T-cell (primary cell): Measurements from ENCODE around the gene PRKCB. TPM values are rescaled to one million over a fixed set of nuclear protein-coding genes. Genes with fewer than 3 reads are reported as not detected.

ENCODE experiments used
- ATAC-seq, 4 experiments: fragments of 200-7000 bp in 3 of 4; fragments of 150-1000 bp in 1 of 4; cut with Tn5 transposase; replicated peaks in 1 of 4; 1 replicate in 3 of 4; 2 replicates in 1 of 4; pipeline ENCODE4 v1.10.0; 2021; ENCODE audit warnings: moderate library complexity in 3 of 4, mild to moderate bottlenecking in 2 of 4, moderate number of reproducible peaks in 1 of 4
- CTCF ChIA-PET, 2 donors: fragments of 300-600 bp; sonication (Branson Sonifier 250); formaldehyde crosslinking; loops; one replicate each; lab custom pipeline; 2022; ENCODE audit warnings: antibody characterized with exemption in 2 of 2; lab: Charles Lee
- POLR2A ChIA-PET, 2 donors: fragments of 300-600 bp; sonication (Branson Sonifier 250); formaldehyde crosslinking; loops; one replicate each; lab custom pipeline; 2022; ENCODE audit warnings: antibody characterized with exemption in 2 of 2; lab: Charles Lee
- DNase-seq, 35 experiments: peaks; one replicate each; pipeline versions ENCODE4 v3.0.0 to v3.0.0-alpha.2; 2013 to 2023
- H3K27ac ChIP-seq: one replicate; pipeline ENCODE4 v1.5.1; 2013; ENCODE audit warnings: low read length
- H3K27me3 ChIP-seq, 2 experiments: replicated peaks in 1 of 2; 1 replicate in 1 of 2; 2 replicates in 1 of 2; pipeline versions ENCODE4 v1.6.1 to v1.7.0; 2013; ENCODE audit warnings: low read length in 1 of 2, mixed read lengths in 1 of 2; ENCODE audit not compliant: control insufficient read depth in 2 of 2, insufficient read depth in 2 of 2; ENCODE audit errors: extremely low read depth in 1 of 2
- H3K36me3 ChIP-seq, 2 donors: 1 replicate in 1 of 2; 2 replicates in 1 of 2; pipeline versions ENCODE4 v1.6.1 to v1.7.0; 2013; ENCODE audit warnings: low read length in 1 of 2; ENCODE audit not compliant: control insufficient read depth in 2 of 2, insufficient read depth in 1 of 2; ENCODE audit errors: extremely low read depth in 1 of 2
- H3K4me1 ChIP-seq, 2 experiments: 1 replicate in 1 of 2; 2 replicates in 1 of 2; pipeline versions ENCODE4 v1.6.1 to v1.7.0; 2013; ENCODE audit warnings: low read length in 2 of 2, mixed read lengths in 1 of 2; ENCODE audit not compliant: insufficient read depth in 2 of 2, control insufficient read depth in 1 of 2; ENCODE audit errors: extremely low read depth in 1 of 2
- H3K4me3 ChIP-seq, 2 donors: 1 replicate in 1 of 2; 2 replicates in 1 of 2; pipeline versions ENCODE4 v1.5.1 to v1.7.0; 2013; ENCODE audit warnings: mild to moderate bottlenecking in 2 of 2, low read length in 1 of 2, moderate library complexity in 1 of 2; ENCODE audit not compliant: control insufficient read depth in 1 of 2; ENCODE audit errors: extremely low read depth in 1 of 2
- H3K9me3 ChIP-seq: 2 replicates; pipeline ENCODE4 v1.7.0; 2013
- H3K27ac Mint-ChIP-seq, 2 donors: one replicate each; pipeline ENCODE4 v1.8.0; 2020 to 2021; ENCODE audit warnings: mild to moderate bottlenecking in 2 of 2, mixed read lengths in 2 of 2
- H3K27me3 Mint-ChIP-seq, 2 donors: one replicate each; pipeline ENCODE4 v1.8.0; 2021 to 2022; ENCODE audit warnings: mixed read lengths in 2 of 2
- H3K36me3 Mint-ChIP-seq: one replicate; pipeline ENCODE4 v1.8.0; 2021; ENCODE audit warnings: mixed read lengths
- H3K4me1 Mint-ChIP-seq, 3 donors: one replicate each; pipeline ENCODE4 v1.8.0; 2020 to 2022; ENCODE audit warnings: mixed read lengths in 3 of 3, mild to moderate bottlenecking in 1 of 3
- H3K4me3 Mint-ChIP-seq, 3 donors: one replicate each; pipeline ENCODE4 v1.8.0; 2020 to 2022; ENCODE audit warnings: mild to moderate bottlenecking in 3 of 3, mixed read lengths in 3 of 3, moderate library complexity in 3 of 3
- H3K9me3 Mint-ChIP-seq, 3 donors: one replicate each; pipeline ENCODE4 v1.8.0; 2020 to 2022; ENCODE audit warnings: mixed read lengths in 3 of 3
- WGBS: methylation state at CpG from one replicate; pipeline ENCODE4 v1.1.5; 2013; ENCODE audit warnings: missing lambda C conversion rate; ENCODE audit not compliant: insufficient coverage; 5-methylcytosine and 5-hydroxymethylcytosine counted together
- total RNA-seq, 35 experiments: library from RNA in 6 of 35; stranded (reverse) in 6 of 35; fragments of 120-200 nt in 1 of 35; gene quantifications; one replicate each; pipeline versions ENCODE4 v1.2.1 to v1.2.4 and lab custom pipeline; 2013 to 2026

PRKCB gene
- total RNA-seq, 5 donors from 2014 or later (not counting 1 experiment from before 2014, with no cell fraction given) = 84.7 to 114 (median 105) TPM

DNA sequence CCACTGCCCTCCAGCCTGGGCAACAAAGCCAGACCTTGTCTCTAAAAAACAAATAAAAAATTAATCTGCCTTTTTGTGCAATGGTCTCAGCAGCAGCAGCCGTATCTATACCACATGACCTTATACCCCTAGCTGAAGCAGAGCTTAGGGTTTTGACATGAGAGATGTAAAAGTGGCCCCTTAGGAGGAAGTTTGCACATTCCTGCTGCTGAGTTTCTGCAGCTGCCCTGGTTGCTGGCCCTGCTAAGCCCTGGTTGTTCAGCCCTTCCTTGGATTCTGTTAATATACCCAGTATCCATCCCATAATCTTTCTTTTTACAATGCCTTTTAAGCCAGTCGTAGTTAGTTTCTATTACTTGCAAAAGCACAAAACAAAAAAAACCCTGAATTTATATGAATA is 33.0 kb upstream of the PRKCB start:
- ATAC-seq = no peak
- Mint-ChIP-seq H3K36me3 (no peaks in the 10 kb centered on the region), H3K9me3 (no peaks in the 10 kb centered on the region), H3K4me3 (no peak overlapping the region), H3K4me1 (peaks cover 10 to 16% (median 16%) of the 10 kb centered on the region in 3 donors), H3K27me3 (no peaks in the 10 kb centered on the region), H3K27ac (no peak overlapping the region)
- no peak overlapping the region for H3K27ac ChIP-seq
- H3K9me3 ChIP-seq = no peaks in the 10 kb centered on the region
- ChIA-PET POLR2A (no interaction called here), CTCF (interaction anchor here (0.5 to 7.8 kb wide), 25 partner anchors 9 to 798 kb away, joined by 3 to 146 read pairs (median 4); partner anchors contain the start of gene PRKCB (in 1 of the 2))
- no peak overlapping the region for H3K4me3 ChIP-seq
- no CpG with 5 or more reads among the region's 2 CpGs for WGBS
- no peaks in the 10 kb centered on the region for H3K36me3 ChIP-seq
- peaks cover 0 to 7% of the 10 kb centered on the region in 2 experiments for H3K4me1 ChIP-seq
- no peak for DNase-seq
- H3K27me3 ChIP-seq = no peaks in the 10 kb centered on the region

- Histone ChIP-seq H3K27me3 (no peaks in the 10 kb centered on the region), H3K36me3 (no peaks in the 10 kb centered on the region), H3K9me3 (no peaks in the 10 kb centered on the region), H3K27ac (no peak overlapping the region), H3K4me1 (peaks cover 0 to 7% of the 10 kb centered on the region in 2 experiments), H3K4me3 (no peak overlapping the region)
- WGBS = 17% methylated on average over 4 of the region's 9 CpGs
- Mint-ChIP-seq H3K27me3 (no peaks in the 10 kb centered on the region), H3K36me3 (no peaks in the 10 kb centered on the region), H3K4me3 (peak overlapping the region in 1 of 3 donors; percentile 57), H3K27ac (peak overlapping the region in 1 of 2 donors; percentile 7), H3K4me1 (peaks cover 10 to 16% (median 16%) of the 10 kb centered on the region in 3 donors), H3K9me3 (no peaks in the 10 kb centered on the region)
- ATAC-seq = peak; percentile 94 to 99 (median 96)
- CTCF ChIA-PET = interaction anchor here (0.5 to 7.8 kb wide), 21 partner anchors 9 to 712 kb away, joined by 3 to 146 read pairs (median 5); partner anchors contain the start of gene PRKCB (in 1 of the 2)
- DNase-seq = peak; percentile 47 to 79 (median 68)
- POLR2A ChIA-PET = interaction anchor here in 1 of 2 donors (0.7 kb wide), 1 partner anchor 157 kb away, joined by 3 read pairs; no protein-coding TSS in a partner anchor
These were observed 32.1 kb upstream of the PRKCB start for GRCh38 chr16:23803591-23804123.

DNA sequence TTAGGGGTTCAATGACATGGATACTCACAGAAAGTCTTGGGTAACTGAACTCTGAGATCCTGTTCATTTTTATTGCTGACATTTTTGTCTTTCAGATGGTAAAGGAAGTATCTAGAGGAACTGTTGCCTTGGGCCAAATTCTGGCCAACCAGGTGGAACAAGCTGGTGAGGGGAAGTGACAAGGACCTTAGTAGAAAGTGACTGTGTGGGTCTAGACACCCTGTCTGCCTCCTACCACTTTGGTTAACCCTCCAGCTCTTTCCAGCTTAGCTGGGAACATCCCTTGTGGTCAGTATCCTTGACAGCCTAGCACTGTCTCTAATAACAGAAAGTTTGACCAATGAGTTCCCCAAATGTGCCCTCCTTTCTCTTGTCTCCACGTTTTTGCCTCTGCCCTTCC is 28.8 kb upstream of the PRKCB start:
- Mint-ChIP-seq H3K27me3 (peaks cover 0 to 5% of the 10 kb centered on the region in 2 donors), H3K4me1 (peaks cover 10 to 16% (median 12%) of the 10 kb centered on the region in 3 donors), H3K36me3 (no peaks in the 10 kb centered on the region), H3K4me3 (no peak overlapping the region), H3K9me3 (no peaks in the 10 kb centered on the region), H3K27ac (no peak overlapping the region)
- H3K9me3 ChIP-seq = no peaks in the 10 kb centered on the region
- ChIA-PET CTCF (interaction anchor here (0.6 to 1.1 kb wide), 2 partner anchors 226 to 700 kb away, joined by 3 read pairs; no protein-coding TSS in a partner anchor), POLR2A (interaction anchor here in 1 of 2 donors (0.7 kb wide), 1 partner anchor 52 kb away, joined by 3 read pairs; no protein-coding TSS in a partner anchor)
- no peaks in the 10 kb centered on the region for H3K27me3 ChIP-seq
- ATAC-seq (no peak), DNase-seq (peak in 2 of 35 experiments; percentile 5 to 31)
- H3K36me3 ChIP-seq = no peaks in the 10 kb centered on the region
- no peak overlapping the region for H3K4me3 ChIP-seq
- WGBS = 70% methylated on average over 1 of the region's 1 CpG
- no peak overlapping the region for H3K27ac ChIP-seq
- H3K4me1 ChIP-seq = peaks cover 0 to 4% of the 10 kb centered on the region in 2 experiments

GRCh38 chr16:23821467-23821866 is 14.3 kb upstream of the PRKCB start:
- no peak overlapping the region for H3K4me3 ChIP-seq
- no peak for ATAC-seq
- H3K9me3 ChIP-seq = no peaks in the 10 kb centered on the region
- no peak overlapping the region for H3K27ac ChIP-seq
- Mint-ChIP-seq H3K27ac (no peak overlapping the region), H3K36me3 (no peaks in the 10 kb centered on the region), H3K4me1 (peaks cover 18 to 27% (median 24%) of the 10 kb centered on the region in 3 donors), H3K4me3 (no peak overlapping the region), H3K9me3 (no peaks in the 10 kb centered on the region), H3K27me3 (peaks cover 1 to 3% of the 10 kb centered on the region in 2 donors)
- H3K4me1 ChIP-seq = peaks cover 12 to 13% of the 10 kb centered on the region in 2 experiments
- H3K36me3 ChIP-seq = no peaks in the 10 kb centered on the region
- no peaks in the 10 kb centered on the region for H3K27me3 ChIP-seq
- no peak for DNase-seq
- ChIA-PET CTCF (interaction anchor here in 1 of 2 donors (1.2 kb wide), 1 partner anchor 189 kb away, joined by 3 read pairs; no protein-coding TSS in a partner anchor), POLR2A (no interaction called here)
- no CpG with 5 or more reads among the region's 4 CpGs for WGBS

DNA sequence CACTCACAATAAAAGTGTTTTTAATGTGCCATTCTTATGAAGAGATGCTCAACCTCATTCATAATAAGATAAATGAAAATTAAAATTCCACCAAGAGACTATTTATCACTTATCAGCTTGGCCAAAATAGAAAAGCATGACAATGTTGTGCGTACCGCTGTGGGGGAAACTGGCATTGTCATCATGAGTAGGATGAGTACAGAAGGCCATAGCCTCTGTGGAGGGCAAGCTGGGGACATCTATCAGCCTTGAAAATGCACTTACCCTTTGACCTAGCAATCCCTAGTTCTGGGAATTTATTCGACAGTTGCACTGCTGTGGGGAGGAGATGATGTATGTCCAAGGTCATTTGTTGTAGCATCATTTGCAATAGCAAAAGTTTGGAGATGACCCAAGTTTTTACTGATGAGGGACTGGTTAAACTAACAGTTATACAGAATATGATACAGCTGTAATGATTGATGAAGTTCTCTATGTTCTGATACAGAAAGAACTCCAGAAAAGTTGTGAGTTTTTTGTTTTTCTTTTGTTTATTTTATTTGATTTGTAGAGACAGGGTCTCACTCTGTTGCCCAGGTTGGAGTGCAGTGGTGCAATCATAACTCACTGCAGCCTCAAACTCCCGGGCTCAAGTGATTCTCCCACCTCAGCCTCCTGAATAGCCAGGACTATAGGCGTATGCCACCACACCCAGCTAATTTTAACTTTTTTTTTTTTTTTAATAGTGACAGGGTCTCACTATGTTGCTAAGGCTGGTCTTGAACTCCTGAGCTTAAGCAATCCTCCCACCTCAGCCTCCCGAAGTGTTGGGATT is 13.7 kb upstream of the PRKCB start:
- no CpG with 5 or more reads among the region's 6 CpGs for WGBS
- Mint-ChIP-seq H3K4me3 (no peak overlapping the region), H3K36me3 (no peaks in the 10 kb centered on the region), H3K27ac (no peak overlapping the region), H3K9me3 (no peaks in the 10 kb centered on the region), H3K27me3 (no peaks in the 10 kb centered on the region), H3K4me1 (peaks cover 24 to 33% (median 30%) of the 10 kb centered on the region in 3 donors)
- DNase-seq = no peak
- no peak for ATAC-seq
- H3K4me3 ChIP-seq = no peak overlapping the region
- H3K9me3 ChIP-seq = no peaks in the 10 kb centered on the region
- peaks cover 16 to 18% of the 10 kb centered on the region in 2 experiments for H3K4me1 ChIP-seq
- no peak overlapping the region for H3K27ac ChIP-seq
- no peaks in the 10 kb centered on the region for H3K36me3 ChIP-seq
- ChIA-PET POLR2A (no interaction called here), CTCF (no interaction called here)
- no peaks in the 10 kb centered on the region for H3K27me3 ChIP-seq
